OCI-LY3 (cell line): ENCODE measurements around the gene VMA21.

Source experiments
- H2AFZ ChIP-seq: fragments of 200-600, 300-600 bp; shearing (Covaris generic); 2 replicates; pipeline ENCODE4 v1.6.0; 2014; ENCODE audit warnings: antibody characterized with exemption, low read depth, low read length
- H3K27ac ChIP-seq: fragments of 200-600, 300-600 bp; sonication (generic); 2 replicates; pipeline ENCODE4 v1.5.1; 2014; ENCODE audit warnings: mild to moderate bottlenecking, low read length, moderate library complexity, mixed read lengths
- H3K27me3 ChIP-seq: fragments of 200-600, 300-600 bp; sonication (generic); 2 replicates; pipeline ENCODE4 v1.6.1; 2014; ENCODE audit warnings: low read depth, low read length, mixed read lengths
- H3K36me3 ChIP-seq: fragments of 200-600, 300-600 bp; sonication (generic); replicated peaks from 2 replicates; pipeline ENCODE3; 2014; ENCODE audit warnings: low read depth, low read length, mixed read lengths
- H3K4me1 ChIP-seq: fragments of 300-600, 200-600 bp; sonication (generic); 2 replicates; pipeline ENCODE4 v1.6.1; 2014; ENCODE audit warnings: low read length, mixed read lengths
- H3K4me2 ChIP-seq: fragments of 200-600, 300-600 bp; sonication (generic); 2 replicates; pipeline ENCODE4 v1.6.1; 2014; ENCODE audit warnings: low read length, mixed read lengths
- H3K4me3 ChIP-seq: fragments of 300-600, 200-600 bp; sonication (generic); 2 replicates; pipeline ENCODE4 v1.5.1; 2014; ENCODE audit warnings: antibody characterized with exemption, mild to moderate bottlenecking, low read length, moderate library complexity
- H3K79me2 ChIP-seq: fragments of 300-600, 200-600 bp; shearing (Covaris generic); 2 replicates; pipeline ENCODE4 v1.6.1; 2014; ENCODE audit warnings: mild to moderate bottlenecking, low read length, mixed read lengths
- H3K9ac ChIP-seq: fragments of 300-600, 200-600 bp; shearing (Covaris generic); 2 replicates; pipeline ENCODE4 v1.6.0; 2014; ENCODE audit warnings: mild to moderate bottlenecking, low read length, moderate library complexity
- H3K9me3 ChIP-seq: fragments of 200-600, 300-600 bp; shearing (Covaris generic); 2 replicates; pipeline ENCODE4 v1.6.1; 2014; ENCODE audit warnings: low read length, mixed read lengths; ENCODE audit not compliant: insufficient read depth
- H4K20me1 ChIP-seq: fragments of 200-600, 300-600 bp; sonication (generic); 2 replicates; pipeline ENCODE4 v1.6.1; 2016; ENCODE audit warnings: low read length, mixed read lengths; ENCODE audit not compliant: insufficient read depth
- EZH2phosphoT487 ChIP-seq: fragments of 200-600 bp; shearing (Covaris generic); IDR thresholded peaks from 2 replicates; pipeline ENCODE4 v1.6.1; 2018; ENCODE audit warnings: antibody characterized with exemption, mixed run types, low read depth
- TF ChIP-seq, protein P1 (sequence below): fragments of 200-600, 300-600 bp; sonication (generic); IDR thresholded peaks from 2 replicates; pipeline ENCODE4 v1.5.1; 2014; ENCODE audit warnings: antibody characterized with exemption, low read length, low read depth

VMA21 gene

DNA sequence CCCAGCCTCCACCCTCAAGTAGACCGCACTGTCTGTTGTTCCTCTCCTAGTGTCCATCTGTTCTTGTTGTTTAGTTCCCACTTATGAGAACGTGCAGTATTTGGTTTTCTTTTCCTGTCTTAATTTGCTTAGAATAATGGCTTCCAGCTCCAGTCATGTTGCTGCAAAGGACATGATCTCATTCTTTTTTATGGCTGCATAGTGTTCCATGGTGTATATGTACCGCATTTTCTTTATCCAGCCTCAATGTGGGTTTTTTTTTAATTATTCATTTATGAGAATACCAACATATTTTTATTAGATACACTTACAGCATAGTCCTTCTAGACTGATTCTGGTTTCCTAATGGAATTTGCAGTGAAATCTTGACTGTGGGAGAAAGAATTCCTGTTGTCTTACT lies 1.3 kb downstream of the VMA21 start:
- no peaks in the 10 kb centered on the region for H3K9me3 ChIP-seq
- peaks cover 33% of the 10 kb centered on the region for H3K4me1 ChIP-seq
- no peak overlapping the region for H3K27ac ChIP-seq
- TF ChIP-seq, protein P1, sequence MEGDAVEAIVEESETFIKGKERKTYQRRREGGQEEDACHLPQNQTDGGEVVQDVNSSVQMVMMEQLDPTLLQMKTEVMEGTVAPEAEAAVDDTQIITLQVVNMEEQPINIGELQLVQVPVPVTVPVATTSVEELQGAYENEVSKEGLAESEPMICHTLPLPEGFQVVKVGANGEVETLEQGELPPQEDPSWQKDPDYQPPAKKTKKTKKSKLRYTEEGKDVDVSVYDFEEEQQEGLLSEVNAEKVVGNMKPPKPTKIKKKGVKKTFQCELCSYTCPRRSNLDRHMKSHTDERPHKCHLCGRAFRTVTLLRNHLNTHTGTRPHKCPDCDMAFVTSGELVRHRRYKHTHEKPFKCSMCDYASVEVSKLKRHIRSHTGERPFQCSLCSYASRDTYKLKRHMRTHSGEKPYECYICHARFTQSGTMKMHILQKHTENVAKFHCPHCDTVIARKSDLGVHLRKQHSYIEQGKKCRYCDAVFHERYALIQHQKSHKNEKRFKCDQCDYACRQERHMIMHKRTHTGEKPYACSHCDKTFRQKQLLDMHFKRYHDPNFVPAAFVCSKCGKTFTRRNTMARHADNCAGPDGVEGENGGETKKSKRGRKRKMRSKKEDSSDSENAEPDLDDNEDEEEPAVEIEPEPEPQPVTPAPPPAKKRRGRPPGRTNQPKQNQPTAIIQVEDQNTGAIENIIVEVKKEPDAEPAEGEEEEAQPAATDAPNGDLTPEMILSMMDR, result no peak
- no peak for TF ChIP-seq EZH2phosphoT487
- peaks cover 72% of the 10 kb centered on the region for H3K79me2 ChIP-seq
- H3K36me3 ChIP-seq, result peaks cover 11% of the 10 kb centered on the region
- no peak overlapping the region for H2AFZ ChIP-seq
- H3K4me2 ChIP-seq, result peak overlapping the region; percentile 83
- H3K27me3 ChIP-seq, result no peaks in the 10 kb centered on the region
- 0 out of 2 replicates have a peak overlapping the region, but pooled peaks have one; percentile 96 for H3K9ac ChIP-seq
- H4K20me1 ChIP-seq, result peaks cover 48% of the 10 kb centered on the region
- peak overlapping the region; percentile 100 for H3K4me3 ChIP-seq

DNA sequence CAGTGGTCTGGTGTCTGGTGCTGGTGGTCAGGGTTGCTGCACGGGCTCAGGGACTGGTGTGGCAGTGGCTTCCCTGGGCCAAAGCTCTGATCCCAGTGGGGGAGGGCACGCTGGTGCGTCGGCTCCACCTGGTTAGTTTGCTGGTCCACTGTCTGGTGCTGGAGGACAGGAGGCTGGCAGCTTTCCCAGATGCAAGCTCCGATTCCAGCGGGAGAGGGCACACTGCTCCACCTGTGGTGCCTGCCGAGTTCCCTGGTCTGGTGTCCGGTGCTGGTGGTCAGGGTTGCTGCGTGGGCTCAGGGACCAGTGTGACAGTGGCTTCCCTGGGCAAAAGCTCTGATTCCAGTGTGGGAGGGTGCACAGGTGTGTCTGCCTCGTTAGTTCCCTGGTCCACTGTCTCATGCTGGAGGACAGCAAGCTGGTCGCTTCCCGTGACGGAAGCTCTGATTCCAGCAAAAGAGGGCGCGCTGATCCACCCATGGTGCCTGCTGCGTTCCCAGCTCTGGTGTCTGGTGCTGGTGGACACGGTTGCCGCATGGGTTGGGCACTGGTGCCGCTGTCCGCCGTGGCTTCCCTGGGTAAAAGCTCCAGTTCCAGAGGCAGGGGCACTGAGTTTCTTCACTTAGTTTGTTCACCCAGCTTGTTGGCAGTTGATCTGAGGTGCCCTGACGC lies 5.8 kb downstream of the VMA21 start:
- no peak overlapping the region for H3K9ac ChIP-seq
- peaks cover 30% of the 10 kb centered on the region for H3K36me3 ChIP-seq
- H3K4me1 ChIP-seq, result peaks cover 23% of the 10 kb centered on the region
- H4K20me1 ChIP-seq, result peaks cover 53% of the 10 kb centered on the region
- no peak overlapping the region for H3K27ac ChIP-seq
- no peak overlapping the region for H3K4me3 ChIP-seq
- TF ChIP-seq, protein P1, result no peak
- TF ChIP-seq EZH2phosphoT487, result no peak
- H3K4me2 ChIP-seq, result no peak overlapping the region
- H3K9me3 ChIP-seq, result no peaks in the 10 kb centered on the region
- H3K27me3 ChIP-seq, result no peaks in the 10 kb centered on the region
- no peak overlapping the region for H2AFZ ChIP-seq
- H3K79me2 ChIP-seq, result peaks cover 87% of the 10 kb centered on the region

DNA sequence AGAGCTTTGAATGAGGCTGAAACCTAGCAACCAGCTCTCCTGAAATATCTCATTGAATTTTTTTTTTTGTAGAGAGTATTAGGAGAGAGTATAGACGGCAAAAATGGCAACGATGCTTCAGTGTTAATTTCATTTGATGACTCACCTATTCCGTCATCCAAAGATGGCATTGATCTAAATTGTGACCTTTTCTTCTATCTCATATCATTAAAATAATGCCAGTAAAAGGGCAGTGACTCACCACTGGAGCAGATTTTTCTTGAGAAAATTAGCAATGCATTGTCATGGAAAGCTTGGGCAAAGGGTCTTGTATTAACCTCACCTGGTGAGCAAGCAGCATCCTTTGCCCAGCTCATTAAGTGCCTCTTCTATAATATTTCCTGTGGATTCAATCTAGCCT lies 19.6 kb downstream of the VMA21 start:
- no peaks in the 10 kb centered on the region for H4K20me1 ChIP-seq
- no peak overlapping the region for H3K9ac ChIP-seq
- H2AFZ ChIP-seq, result no peak overlapping the region
- TF ChIP-seq EZH2phosphoT487, result no peak
- TF ChIP-seq, protein P1, result no peak
- H3K9me3 ChIP-seq, result no peaks in the 10 kb centered on the region
- H3K36me3 ChIP-seq, result no peaks in the 10 kb centered on the region
- H3K4me3 ChIP-seq, result no peak overlapping the region
- H3K4me2 ChIP-seq, result no peak overlapping the region
- no peaks in the 10 kb centered on the region for H3K27me3 ChIP-seq
- no peaks in the 10 kb centered on the region for H3K4me1 ChIP-seq
- no peak overlapping the region for H3K27ac ChIP-seq
- H3K79me2 ChIP-seq, result no peaks in the 10 kb centered on the region

DNA sequence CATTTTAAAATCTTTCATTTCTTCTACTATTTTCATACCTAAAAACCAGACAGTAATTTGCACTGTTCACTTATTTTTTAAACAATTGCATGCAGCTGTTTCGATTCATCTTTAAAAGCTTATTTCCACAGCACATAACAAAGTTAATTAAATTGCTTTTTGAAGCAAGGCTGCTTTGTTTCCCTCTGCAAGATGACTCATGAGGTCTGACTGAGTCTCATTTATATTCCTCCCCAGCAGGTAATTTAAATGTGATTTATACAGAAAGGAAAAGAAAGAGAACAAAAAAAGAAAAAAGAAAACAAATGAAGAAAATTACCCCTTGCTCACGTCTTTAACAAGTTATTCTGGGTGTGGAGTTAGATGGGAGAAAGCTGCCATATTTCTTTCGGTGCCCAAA lies 22.8 kb downstream of the VMA21 start:
- H3K27me3 ChIP-seq, result no peaks in the 10 kb centered on the region
- TF ChIP-seq EZH2phosphoT487, result no peak
- TF ChIP-seq, protein P1, result no peak
- no peaks in the 10 kb centered on the region for H3K36me3 ChIP-seq
- no peak overlapping the region for H3K9ac ChIP-seq
- no peak overlapping the region for H3K27ac ChIP-seq
- H2AFZ ChIP-seq, result no peak overlapping the region
- H3K9me3 ChIP-seq, result no peaks in the 10 kb centered on the region
- no peaks in the 10 kb centered on the region for H4K20me1 ChIP-seq
- H3K79me2 ChIP-seq, result no peaks in the 10 kb centered on the region
- no peaks in the 10 kb centered on the region for H3K4me1 ChIP-seq
- no peak overlapping the region for H3K4me3 ChIP-seq
- H3K4me2 ChIP-seq, result no peak overlapping the region
